ENCODE measurements around the gene BPIFB4.

The BPIFB4 gene

DNA sequence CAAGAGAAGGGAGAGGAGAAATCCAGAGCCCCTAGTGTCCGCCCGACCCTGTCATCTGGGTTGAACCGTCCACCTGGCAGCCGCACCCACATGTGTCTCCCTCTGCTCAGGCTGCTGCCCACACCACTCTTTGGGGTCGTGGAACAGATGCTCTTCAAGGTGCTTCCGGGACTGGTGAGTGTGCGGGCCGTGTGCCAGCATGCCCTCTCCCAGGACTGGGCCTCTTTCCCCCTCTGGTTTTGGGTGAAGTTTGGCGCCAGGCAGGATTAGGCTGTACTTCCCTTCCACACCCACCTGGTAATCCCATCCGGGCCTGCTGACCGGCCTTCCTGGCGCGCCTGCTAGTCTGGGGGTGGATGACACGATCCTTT is 17.8 kb upstream of the BPIFB4 start:
- no peak for DNase-seq (ENCODE audit: low read depth in 3 of 3)

DNA sequence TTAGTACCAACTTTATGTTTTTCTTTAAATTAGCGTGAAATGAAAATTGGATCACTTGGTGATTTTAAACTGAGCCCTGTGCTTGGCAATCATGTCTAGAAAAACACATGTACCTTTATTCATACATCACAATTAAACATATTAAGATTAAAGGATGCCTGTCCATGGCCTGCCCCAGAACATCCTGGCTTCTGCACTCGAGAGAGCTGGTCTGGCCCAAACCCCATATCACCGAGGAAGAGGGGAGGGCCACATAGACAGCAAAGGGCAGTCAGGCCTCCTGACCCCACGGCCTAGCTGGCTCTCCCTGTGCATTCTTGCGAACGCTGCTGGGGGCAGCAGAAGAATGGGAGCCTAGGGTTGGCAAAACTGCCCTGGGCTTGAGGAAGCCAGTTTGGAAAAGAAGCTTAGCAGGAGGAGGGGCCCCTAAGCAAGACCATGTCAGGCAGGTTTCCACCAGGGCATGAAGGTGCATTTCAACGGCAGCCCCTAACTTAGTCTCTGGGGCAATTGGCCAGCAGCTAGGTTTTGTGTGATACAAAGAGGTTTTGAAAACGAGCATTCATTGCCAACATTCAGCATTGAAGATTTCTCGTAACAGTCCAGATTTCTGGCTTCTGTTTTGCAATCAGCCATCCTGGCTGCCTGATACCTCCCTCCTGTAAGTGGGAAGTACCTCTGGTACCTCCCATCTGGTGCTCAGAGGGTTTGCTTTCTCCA is 17.2 kb upstream of the BPIFB4 start:
- DNase-seq (ENCODE audit: low read depth in 3 of 3) = no peak

DNA sequence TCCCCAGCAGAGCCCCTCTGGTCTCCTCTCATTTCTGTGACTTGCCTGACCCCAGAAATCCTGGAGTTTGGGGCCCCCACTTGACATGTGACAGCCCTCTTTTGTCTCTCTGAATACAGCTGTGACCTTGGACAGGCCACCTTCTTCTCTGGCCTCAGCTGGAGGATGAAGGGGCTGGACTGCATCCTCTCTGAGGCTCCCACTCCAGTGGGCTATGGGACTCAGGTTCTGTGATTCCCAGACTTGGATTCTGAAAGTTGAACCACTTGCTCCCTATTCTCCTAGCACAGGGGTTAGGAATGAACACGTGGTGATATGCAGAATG is 16.7 kb upstream of the BPIFB4 start:
- no peak for DNase-seq (ENCODE audit: low read depth in 3 of 3)

DNA sequence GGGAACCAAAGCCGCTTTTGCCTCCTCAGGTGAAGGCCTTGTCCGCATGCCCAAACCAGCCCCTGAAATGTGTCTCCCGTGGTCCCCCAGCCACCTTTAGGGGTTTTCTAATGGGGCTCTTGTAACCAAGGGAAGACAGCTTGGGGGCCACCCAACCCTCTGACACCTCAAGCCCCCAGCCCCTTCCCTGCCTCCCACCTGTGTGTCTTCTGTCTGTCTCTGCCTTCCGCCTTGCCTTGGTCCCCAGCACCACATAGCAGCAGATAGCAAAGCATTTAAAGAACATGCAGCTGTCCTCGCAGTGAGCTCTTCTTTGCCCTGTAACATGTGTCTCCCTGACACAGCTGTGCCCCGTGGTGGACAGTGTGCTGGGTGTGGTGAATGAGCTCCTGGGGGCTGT is 16.2 kb upstream of the BPIFB4 start:
- DNase-seq (ENCODE audit: low read depth in 3 of 3) = no peak

DNA sequence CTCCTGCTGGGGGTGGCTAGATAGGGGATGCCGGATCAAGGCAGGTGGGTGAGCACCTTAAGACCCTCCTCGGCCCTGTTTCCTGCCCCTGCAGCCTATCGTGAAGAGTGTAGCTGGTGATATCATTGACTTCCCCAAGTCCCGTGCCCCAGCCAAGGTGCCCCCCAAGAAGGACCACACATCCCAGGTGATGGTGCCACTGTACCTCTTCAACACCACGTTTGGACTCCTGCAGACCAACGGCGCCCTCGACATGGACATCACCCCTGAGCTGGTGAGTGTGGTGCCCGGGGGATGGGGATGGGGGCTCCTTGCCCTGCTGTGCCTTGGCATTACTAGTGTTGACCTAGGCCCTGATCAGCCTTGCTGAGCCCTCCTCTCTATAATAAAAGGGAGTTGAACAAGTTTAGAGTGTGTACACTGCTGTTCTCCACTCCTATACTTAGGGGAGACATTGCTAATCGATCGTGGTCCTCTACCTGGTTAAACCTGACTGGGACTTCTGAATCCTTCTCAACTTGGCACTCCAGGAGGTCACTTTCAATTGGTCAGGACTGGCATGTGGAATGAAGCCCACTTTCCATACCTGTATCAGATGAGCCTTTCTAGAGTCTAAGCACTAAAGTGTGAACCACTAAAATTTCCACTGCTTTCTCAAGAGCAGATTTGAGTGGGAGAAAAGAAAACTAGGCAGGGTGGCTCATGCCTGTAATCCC is 14.7 kb upstream of the BPIFB4 start:
- DNase-seq (ENCODE audit: low read depth in 3 of 3) = no peak

DNA sequence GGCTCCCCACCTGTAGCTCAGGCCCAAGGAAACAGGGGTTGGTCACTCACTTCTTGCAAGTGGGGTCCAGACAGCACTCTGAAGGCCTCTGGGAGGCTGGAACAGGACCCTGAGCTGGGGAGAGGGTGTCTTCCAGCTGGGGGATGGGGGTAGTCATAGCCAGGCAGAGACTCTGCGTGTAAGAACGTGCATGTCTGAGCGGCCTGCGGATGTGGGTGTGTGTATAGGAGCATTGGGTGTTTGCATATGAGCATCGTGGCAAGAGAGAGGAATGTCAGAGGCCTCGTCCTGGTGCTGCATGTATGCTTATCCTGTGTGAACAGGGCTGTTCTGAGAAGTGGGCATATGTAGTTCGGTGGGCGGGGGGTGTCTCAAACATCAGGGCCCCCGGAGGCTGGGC is 13.7 kb upstream of the BPIFB4 start:
- DNase-seq (ENCODE audit: low read depth in 3 of 3) = no peak

DNA sequence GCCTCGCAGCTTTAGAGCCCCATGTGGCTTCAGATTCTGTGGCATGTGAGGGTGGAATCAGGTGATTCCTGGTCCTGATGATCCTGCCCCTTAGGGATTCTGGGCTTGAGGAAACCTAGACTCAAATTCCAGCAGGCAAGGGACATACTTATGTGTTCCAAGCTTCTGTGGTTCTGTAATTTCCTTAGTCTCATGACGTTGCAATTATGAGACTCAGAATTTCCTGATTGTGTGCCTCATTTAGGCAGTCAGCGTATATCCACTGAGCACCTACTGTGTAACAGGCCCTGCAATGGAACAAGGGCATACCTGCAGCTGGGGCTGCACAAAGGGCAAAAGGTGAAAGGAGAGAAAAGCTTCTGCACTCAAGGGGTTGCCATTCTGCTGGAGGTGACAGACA is 11.6 kb upstream of the BPIFB4 start:
- DNase-seq (ENCODE audit: low read depth in 3 of 3) = no peak

DNA sequence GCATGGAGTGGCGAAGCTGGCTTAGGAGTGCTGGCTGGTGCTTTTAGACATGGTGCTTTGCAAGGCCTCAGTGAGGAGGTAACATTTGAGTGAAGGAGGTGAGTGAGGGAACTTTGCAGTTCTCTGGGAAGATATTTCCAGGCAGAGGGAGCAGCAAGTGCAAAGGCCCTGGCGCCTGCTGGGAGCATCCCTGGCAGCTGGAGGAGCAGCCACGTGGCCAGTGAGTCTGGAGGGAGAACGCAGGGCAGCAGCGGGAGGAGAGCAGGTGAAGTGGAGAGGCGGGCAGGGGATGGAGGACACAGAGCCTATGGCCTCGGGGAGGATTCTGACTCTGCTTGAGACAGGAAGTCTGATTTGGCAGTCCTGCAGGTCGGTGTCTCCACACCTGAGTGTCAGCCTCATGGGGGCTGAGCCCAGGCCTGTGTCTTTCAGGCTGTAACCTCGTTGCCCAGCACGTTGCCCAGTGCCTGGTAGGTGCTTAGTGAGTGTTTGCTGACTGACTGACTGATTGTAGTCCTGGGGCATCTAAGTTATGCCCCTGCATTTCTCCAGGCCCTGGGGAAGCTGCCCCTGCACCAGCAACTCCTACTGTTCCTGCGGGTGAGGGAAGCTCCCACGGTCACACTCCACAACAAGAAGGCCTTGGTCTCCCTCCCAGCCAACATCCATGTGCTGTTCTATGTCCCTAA is 11.0 kb upstream of the BPIFB4 start:
- DNase-seq (ENCODE audit: low read depth in 3 of 3) = no peak

DNA sequence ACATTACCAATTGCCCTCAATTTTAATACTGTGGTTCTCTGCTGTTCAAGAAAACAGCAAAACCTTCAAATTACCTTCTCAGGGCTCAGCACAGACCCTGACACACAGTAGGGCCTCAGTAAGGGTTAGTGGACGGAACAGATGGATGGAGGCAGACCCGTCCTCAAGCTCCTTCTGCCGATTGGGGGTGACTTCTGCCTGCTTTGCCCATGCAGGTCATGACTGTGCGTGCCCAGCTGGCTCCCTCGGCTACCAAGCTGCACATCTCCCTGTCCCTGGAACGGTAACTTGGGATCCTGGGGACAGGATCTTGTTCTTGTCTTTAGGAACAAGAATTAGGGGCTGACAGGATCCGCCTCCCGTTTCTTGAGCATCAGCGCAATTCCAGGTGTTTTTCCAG is 9.8 kb upstream of the BPIFB4 start:
- DNase-seq (ENCODE audit: low read depth in 3 of 3) = no peak

DNA sequence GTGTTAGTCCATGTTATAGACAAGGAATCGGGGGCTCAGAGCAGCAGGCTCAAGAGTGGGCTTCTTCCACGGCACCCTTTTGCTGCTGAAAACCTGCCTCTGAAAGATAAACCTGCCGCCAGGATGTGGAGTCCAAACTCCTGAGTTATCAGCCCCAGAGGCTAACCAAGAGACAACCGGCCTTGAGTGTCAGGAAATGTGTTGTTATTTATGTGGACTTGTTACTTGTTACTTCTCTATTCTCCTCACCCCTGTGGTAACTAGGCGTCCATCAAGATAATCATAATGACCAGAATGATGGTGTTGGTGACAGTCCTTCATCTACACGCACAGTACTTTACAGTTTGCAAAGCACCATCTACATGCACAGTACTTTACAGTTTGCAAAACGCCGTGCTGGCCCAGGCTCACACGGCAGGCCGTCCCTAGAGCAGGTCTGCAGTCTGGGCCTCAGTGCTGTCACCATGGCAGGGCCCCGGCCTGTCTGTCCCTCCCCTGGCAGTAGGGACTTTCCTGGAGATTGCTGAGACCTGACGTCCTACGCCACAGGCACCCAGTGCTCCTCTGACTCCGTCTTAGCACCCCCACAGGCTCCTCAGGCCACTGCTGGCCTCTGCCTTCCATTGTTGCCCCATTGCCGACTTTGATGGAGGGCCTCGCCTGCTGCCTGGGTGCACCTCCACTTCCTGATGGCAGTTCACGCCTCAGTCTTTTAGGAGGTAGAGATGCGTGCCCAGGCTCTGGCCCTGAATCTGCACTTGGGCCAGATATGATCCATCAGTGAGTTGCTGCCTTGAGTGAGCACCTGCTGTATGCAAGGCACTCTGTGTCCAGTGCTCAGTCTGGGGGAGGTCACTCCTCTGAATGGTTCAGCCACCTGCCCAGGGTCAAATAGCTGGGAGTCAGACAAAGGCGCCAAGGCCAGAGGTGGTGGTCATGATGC is 9.1 kb upstream of the BPIFB4 start:
- no peak for DNase-seq (ENCODE audit: low read depth in 3 of 3)

DNA sequence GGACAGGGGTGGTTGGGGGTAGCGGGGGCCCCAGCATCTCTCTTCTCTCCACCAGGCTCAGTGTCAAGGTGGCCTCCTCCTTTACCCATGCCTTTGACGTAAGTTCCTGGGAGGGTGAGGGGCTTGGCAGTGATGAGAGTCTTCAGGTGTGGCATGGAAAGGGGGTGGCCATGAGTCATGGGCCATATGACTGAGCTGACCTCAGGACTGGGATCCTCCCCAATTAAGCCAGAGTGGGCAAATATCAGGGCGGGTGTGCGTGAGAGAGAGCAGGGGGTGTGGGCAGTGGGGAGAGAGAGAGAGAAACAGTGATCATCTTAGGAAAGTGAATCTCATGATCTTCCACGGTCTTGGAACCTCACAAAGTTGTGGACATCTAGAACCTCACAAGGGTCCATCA is 8.2 kb upstream of the BPIFB4 start:
- no peak for DNase-seq (ENCODE audit: low read depth in 3 of 3)

DNA sequence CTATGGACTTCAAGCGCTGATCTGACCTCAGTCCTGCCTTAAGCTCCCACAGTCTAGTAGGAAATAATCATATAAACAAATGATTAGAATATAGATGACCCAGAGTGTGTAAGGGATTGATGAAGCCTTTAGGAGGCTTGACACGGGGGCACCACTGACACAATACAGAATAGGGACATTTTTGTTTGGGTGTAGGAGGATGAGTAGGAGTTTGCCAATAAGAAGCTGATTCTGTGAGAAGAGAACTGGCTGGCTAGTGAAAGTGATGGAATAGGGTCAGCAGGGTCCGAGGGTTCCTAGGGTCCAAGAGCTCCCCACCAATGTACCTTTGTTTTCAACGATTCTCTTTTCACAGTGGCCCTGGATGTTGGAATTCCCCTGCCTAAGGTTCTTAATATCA is 7.1 kb upstream of the BPIFB4 start:
- no peak for DNase-seq (ENCODE audit: low read depth in 3 of 3)

DNA sequence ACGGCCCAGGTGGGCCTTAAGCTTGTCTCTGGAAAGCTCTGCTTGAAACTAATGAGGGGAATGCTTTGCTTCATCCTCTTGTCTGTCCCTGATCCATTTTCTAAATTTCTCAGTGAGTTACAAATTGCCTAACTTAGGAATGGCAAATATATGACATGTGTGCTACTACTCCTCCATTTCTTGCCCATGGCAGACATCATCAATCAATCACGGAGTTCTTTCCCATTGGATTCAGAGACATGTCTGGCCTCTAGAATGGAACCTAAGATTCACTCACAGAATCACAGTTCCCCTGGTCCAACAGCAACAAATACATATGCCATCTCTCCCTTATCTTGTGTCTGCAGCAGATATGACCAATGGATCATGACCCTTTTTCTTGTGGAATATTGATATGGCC is 6.6 kb upstream of the BPIFB4 start:
- no peak for DNase-seq (ENCODE audit: low read depth in 3 of 3)

DNA sequence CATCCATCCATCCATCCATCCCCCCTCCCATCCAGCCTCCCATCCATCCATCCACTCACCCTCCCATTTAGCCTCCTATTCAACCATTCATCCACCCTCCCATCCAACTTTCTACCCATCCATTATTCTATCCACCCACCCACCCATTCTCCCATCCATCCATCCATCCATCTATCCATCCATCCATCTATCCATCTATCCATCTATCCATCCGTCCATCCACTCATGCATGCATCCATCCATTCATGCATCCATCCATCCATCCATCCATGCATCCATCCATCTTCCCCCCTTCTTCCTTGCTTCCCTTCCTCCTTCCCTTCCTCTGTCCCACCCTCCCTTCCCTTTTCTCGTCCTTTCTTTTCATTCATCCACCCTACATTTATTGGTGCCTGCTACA is 4.8 kb upstream of the BPIFB4 start:
- no peak for DNase-seq (ENCODE audit: low read depth in 3 of 3)

DNA sequence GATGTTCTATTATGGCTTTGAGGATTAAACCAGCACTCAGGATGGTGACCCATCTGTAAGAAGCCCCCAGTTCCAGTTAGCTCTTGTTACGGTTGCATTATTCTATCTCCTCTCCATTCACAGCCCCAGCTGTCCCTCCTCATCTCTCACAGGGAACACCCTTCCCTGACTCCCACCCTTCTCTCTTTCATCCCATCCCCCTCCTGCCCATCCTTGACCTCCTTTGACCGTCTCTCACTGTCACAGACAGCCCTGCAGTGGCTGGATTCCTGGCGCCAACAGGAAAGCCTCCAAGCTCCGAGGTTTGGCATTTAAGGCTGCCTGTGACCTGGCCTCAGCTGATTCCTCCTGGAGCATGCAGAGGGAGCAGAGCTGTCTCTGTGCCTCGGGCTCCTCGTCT is 4.2 kb upstream of the BPIFB4 start:
- DNase-seq (ENCODE audit: low read depth in 3 of 3) = no peak

DNA sequence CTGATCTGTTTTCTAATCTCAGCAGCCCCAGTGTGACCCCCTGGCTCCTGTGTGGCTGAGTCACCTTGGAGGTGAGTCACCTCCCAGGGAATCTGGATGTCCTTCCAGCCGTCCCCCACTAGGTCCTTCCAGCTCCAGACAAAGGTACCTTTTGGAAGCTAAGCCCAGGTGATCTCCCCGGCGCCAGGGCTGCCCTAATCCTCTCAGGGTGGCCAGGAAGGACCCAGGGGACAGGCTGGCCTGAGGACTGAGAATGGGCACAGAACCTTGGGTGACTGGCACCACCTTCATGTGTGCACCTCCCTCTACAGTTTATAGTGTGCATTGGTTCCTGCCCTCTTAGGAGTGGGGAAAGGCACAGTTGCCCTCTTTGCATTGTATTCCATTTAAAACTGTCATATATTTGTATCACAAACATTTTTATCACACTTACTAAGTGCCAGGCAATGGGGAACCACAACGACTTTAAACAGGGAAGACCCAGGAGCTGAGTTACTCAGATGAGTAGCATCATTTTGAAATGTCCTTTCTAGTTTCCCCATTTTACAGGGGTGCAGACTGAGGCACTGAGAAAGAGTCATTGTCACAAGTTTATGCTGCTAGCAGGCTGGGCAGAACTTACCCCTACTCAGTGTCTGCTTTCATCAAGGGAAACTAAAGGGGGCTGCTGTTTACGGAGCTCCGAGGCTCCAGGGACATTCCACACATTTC is 2.6 kb upstream of the BPIFB4 start:
- DNase-seq (ENCODE audit: low read depth in 3 of 3) = no peak

DNA sequence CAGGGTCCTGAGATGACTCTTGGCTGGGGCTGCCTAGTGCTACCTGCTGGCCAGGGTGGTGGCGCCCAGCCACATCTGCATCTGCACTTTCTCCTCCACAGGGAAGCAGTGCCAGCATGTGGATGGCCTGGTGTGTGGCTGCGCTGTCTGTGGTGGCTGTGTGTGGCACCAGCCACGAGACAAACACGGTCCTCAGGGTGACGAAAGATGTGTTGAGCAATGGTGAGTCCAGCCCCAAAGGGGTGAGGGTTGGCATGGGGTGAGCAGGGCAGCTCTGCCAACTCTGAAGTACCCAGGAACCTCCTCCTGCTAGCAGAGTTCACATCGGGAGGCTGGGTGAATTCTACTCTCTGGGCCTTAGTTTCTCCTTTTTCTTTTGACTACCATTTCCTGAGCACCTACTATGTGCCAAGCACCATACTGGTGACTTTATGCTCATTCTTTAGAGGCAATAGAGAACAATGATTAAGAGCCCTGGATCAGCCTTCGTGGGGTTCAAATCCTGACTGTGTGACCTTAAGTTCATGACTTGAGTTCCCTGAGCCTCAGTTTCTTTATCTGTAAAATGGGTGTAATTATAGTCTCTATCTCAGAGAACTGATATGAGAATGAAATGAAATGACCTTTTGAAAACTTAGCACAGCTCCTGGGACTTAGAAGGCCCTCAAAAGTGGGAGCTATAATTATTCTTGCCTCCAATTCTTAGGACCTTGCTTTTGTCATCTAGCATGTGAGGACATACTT is 2.1 kb downstream of the BPIFB4 start:
- no peak for DNase-seq (ENCODE audit: low read depth in 3 of 3)

DNA sequence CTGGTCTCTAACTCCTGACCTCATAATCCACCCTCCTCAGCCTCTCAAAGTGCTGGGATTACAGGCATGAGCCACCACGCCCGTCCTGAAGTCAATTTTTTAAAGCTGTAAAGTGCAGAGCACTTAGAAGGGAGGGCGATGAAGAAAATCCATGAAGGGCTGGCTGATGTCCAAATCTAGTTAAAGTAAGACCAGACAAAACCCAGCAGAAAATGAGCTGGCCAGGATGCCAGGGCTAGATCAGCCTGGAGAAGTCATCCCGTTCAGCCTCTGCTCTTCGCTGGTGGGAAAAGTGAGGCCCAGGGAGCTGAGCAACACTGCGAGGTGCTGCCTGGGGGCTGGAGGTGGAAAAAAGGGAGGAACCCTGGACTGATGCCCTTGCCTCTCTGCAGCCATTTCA is 3.1 kb downstream of the BPIFB4 start:
- no peak for DNase-seq (ENCODE audit: low read depth in 3 of 3)

DNA sequence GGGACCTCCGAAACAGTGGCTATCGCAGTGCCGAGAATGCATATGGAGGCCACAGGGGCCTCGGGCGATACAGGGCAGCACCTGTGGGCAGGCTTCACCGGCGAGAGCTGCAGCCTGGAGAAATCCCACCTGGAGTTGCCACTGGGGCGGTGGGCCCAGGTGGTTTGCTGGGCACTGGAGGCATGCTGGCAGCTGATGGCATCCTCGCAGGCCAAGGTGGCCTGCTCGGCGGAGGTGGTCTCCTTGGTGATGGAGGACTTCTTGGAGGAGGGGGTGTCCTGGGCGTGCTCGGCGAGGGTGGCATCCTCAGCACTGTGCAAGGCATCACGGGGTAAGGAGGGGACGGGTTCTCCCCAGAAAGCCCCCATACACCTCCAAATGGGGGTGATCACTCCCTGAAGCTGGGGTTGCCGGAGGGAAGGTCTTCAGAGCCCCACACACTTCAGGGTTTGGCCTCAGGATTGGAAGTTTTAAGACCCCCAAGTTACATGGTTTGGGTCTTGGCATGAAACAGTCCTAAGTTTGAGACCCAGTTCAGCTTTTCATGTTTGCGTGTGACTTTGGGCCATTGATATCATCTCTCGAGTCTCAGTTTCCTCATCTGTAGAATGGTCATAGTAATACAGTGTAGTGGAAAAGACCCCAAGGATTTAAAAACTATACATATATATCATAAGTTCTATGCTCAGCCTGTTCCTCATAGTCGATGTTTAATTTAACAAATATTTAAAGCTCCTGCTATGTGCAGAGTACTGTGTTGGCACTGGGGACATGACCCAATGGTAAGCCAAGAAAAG is 4.3 kb downstream of the BPIFB4 start:
- no peak for DNase-seq (ENCODE audit: low read depth in 3 of 3)

DNA sequence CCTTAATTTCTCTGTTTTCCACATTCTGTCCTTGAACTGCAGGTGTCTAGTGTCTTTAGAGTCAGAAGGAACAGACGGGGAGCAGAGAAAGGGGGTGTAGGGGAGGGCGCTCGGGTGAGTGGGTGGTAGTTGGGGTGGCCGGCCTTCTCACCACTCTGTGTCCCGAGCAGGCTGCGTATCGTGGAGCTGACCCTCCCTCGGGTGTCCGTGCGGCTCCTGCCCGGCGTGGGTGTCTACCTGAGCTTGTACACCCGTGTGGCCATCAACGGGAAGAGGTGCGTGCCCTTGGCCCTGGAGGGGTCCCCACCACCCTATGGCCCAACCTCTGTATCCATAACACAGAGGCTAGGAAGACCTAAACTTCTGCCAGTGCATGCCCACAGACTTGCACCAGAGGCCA is 5.3 kb downstream of the BPIFB4 start:
- DNase-seq (ENCODE audit: low read depth in 3 of 3) = no peak
